Measurements from ENCODE around the gene SMPX.

SMPX gene

GRCh38 chrX:21711129-21711847, 46.6 kb downstream of the SMPX start:
- Histone ChIP-seq H3K27me3 (no peaks in the 10 kb centered on the region), H3K4me3 (ENCODE audit: low read depth in 1 of 2, low read length in 1 of 2) (no peak overlapping the region), H3K9me3 (no peaks in the 10 kb centered on the region), H3K4me1 (ENCODE audit: control insufficient read depth in 1 of 2, insufficient read depth in 1 of 2, low read depth in 1 of 2, low read length in 1 of 2) (no peaks in the 10 kb centered on the region), H3K27ac (no peak overlapping the region), H3K36me3 (no peaks in the 10 kb centered on the region)
- TF ChIP-seq, protein P1, sequence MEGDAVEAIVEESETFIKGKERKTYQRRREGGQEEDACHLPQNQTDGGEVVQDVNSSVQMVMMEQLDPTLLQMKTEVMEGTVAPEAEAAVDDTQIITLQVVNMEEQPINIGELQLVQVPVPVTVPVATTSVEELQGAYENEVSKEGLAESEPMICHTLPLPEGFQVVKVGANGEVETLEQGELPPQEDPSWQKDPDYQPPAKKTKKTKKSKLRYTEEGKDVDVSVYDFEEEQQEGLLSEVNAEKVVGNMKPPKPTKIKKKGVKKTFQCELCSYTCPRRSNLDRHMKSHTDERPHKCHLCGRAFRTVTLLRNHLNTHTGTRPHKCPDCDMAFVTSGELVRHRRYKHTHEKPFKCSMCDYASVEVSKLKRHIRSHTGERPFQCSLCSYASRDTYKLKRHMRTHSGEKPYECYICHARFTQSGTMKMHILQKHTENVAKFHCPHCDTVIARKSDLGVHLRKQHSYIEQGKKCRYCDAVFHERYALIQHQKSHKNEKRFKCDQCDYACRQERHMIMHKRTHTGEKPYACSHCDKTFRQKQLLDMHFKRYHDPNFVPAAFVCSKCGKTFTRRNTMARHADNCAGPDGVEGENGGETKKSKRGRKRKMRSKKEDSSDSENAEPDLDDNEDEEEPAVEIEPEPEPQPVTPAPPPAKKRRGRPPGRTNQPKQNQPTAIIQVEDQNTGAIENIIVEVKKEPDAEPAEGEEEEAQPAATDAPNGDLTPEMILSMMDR (IDR thresholded peaks at IDR 0.05) = no peak

DNA sequence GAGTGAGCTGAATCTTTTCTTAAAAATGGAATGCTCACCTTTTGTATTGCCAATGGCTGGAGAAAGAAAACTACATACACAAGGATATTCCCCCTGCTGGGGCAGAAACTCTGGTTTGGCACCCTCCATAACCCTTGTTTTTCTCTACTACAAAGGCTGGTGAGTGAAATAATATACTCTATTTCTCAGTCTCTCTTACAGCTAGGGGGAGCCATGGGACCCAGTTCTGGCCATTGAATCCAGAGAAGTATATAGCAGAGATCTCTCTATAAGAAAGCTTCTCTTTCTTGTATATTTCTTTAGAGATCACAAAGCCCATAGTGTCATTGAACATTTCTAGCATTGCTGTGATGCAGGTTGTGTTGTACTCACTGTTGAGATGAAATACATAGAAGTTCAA, 49.8 kb downstream of the SMPX start:
- no peaks in the 10 kb centered on the region for H3K4me1 ChIP-seq (ENCODE audit: control insufficient read depth in 1 of 2, insufficient read depth in 1 of 2, low read depth in 1 of 2, low read length in 1 of 2)
- H3K27me3 ChIP-seq = no peaks in the 10 kb centered on the region
- TF ChIP-seq, protein P1 (IDR thresholded peaks at IDR 0.05) = no peak
- H3K27ac ChIP-seq = no peak overlapping the region
- no peaks in the 10 kb centered on the region for H3K36me3 ChIP-seq
- no peak overlapping the region for H3K4me3 ChIP-seq (ENCODE audit: low read depth in 1 of 2, low read length in 1 of 2)
- H3K9me3 ChIP-seq = no peaks in the 10 kb centered on the region

DNA sequence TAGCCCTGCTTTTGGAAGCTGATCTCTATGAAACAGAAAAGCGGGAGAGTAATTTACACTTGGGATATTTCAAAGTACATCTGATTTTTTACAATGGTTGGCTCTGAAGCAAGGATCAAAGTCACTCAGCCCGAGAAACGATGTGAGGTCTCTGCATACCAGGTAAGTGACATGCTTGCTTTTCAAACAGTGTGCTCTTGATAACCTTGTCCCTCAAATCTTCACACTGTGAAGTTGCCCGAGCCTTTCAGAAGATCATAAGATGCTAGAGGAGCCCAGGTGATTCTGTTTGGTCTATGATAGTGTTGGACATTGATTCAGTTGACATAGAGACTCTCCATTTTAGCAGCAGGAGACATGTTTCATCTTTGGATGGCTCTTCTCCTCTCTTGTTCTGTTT, 52.7 kb downstream of the SMPX start:
- TF ChIP-seq, protein P1 (IDR thresholded peaks at IDR 0.05) = no peak
- Histone ChIP-seq H3K27me3 (no peaks in the 10 kb centered on the region), H3K4me3 (ENCODE audit: low read depth in 1 of 2, low read length in 1 of 2) (no peak overlapping the region), H3K9me3 (no peaks in the 10 kb centered on the region), H3K4me1 (ENCODE audit: control insufficient read depth in 1 of 2, insufficient read depth in 1 of 2, low read depth in 1 of 2, low read length in 1 of 2) (no peaks in the 10 kb centered on the region), H3K27ac (no peak overlapping the region), H3K36me3 (no peaks in the 10 kb centered on the region)

GRCh38 chrX:21702725-21703124, 55.2 kb downstream of the SMPX start:
- H3K36me3 ChIP-seq = no peaks in the 10 kb centered on the region
- no peaks in the 10 kb centered on the region for H3K9me3 ChIP-seq
- H3K4me3 ChIP-seq (ENCODE audit: low read depth in 1 of 2, low read length in 1 of 2) = no peak overlapping the region
- no peaks in the 10 kb centered on the region for H3K4me1 ChIP-seq (ENCODE audit: control insufficient read depth in 1 of 2, insufficient read depth in 1 of 2, low read depth in 1 of 2, low read length in 1 of 2)
- no peak overlapping the region for H3K27ac ChIP-seq
- TF ChIP-seq, protein P1 (IDR thresholded peaks at IDR 0.05) = no peak
- H3K27me3 ChIP-seq = no peaks in the 10 kb centered on the region

DNA sequence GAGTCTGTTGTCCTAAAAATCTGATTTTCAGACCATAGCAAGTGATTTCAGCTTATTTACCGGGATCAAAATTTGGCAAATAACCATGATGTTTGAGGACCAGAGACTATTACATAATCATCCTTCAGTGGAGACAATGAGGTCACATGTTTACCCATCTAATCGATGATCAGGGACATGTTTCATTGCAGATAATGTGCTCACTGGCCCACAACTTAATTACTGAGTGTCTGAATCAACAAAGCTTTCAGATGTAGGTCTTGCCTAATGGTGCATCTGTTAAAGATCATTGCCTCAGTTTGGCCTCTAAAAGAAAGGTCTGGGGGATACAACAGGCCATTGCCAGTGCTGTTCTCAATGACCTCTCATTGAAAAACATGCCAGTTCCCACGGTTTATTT, 56.9 kb downstream of the SMPX start:
- TF ChIP-seq, protein P1 (IDR thresholded peaks at IDR 0.05) = no peak
- H3K4me1 ChIP-seq (ENCODE audit: control insufficient read depth in 1 of 2, insufficient read depth in 1 of 2, low read depth in 1 of 2, low read length in 1 of 2) = no peaks in the 10 kb centered on the region
- no peaks in the 10 kb centered on the region for H3K36me3 ChIP-seq
- no peak overlapping the region for H3K4me3 ChIP-seq (ENCODE audit: low read depth in 1 of 2, low read length in 1 of 2)
- H3K27me3 ChIP-seq = no peaks in the 10 kb centered on the region
- H3K9me3 ChIP-seq = no peaks in the 10 kb centered on the region
- H3K27ac ChIP-seq = no peak overlapping the region

Data from neutrophil (primary cell).